Stimulated activated naive CD4-positive, alpha-beta T cell treated with Interleukin-2 at 50 U/mL for 16 hours (primary cell): ENCODE data around the gene KIAA1755.

Source experiments
- DNase-seq: peaks from one replicate; lab custom pipeline; 2025; lab: John Stamatoyannopoulos, UW

Gene KIAA1755

GRCh38 chr20:38260378-38261053 is at the start of gene KIAA1755:
KIAA1755 (minus strand) TSS chr20:38260735; CDS start chr20:38260500, 235 bp downstream.
- DNase-seq = no peak

GRCh38 chr20:38308447-38308846 is 47.9 kb upstream of the KIAA1755 start:
- DNase-seq = no peak

GRCh38 chr20:38308047-38308438 is 47.5 kb upstream of the KIAA1755 start:
- DNase-seq = no peak

GRCh38 chr20:38307371-38308046 is 47.0 kb upstream of the KIAA1755 start:
- DNase-seq = no peak

GRCh38 chr20:38306379-38306778 is 45.8 kb upstream of the KIAA1755 start:
- DNase-seq = no peak

- no peak for DNase-seq
Observed at GRCh38 chr20:38305541-38305940, 45.0 kb upstream of the KIAA1755 start.

- no peak for DNase-seq
Observed at GRCh38 chr20:38304845-38305447, 44.4 kb upstream of the KIAA1755 start.

GRCh38 chr20:38303908-38304379 is 43.4 kb upstream of the KIAA1755 start, which contains the start of gene BPI:
BPI (plus strand) TSS chr20:38304156; CDS start chr20:38304224, 68 bp downstream.
- DNase-seq = no peak

GRCh38 chr20:38302786-38303185 is 42.3 kb upstream of the KIAA1755 start:
- no peak for DNase-seq

- no peak for DNase-seq
Observed at GRCh38 chr20:38301309-38301708, 40.8 kb upstream of the KIAA1755 start.

- no peak for DNase-seq
Observed at GRCh38 chr20:38300438-38300837, 39.9 kb upstream of the KIAA1755 start.

GRCh38 chr20:38299963-38300362 is 39.4 kb upstream of the KIAA1755 start:
- no peak for DNase-seq

GRCh38 chr20:38298768-38299288 is 38.3 kb upstream of the KIAA1755 start:
- no peak for DNase-seq

GRCh38 chr20:38297916-38298674 is 37.6 kb upstream of the KIAA1755 start:
- DNase-seq = no peak

GRCh38 chr20:38296433-38296832 is 35.9 kb upstream of the KIAA1755 start:
- DNase-seq = no peak

- DNase-seq = no peak
Observed at GRCh38 chr20:38295811-38296210, 35.3 kb upstream of the KIAA1755 start.

GRCh38 chr20:38294076-38294591 is 33.6 kb upstream of the KIAA1755 start:
- DNase-seq = no peak

GRCh38 chr20:38293491-38294065 is 33.0 kb upstream of the KIAA1755 start:
- DNase-seq = no peak

- DNase-seq = no peak
Observed at GRCh38 chr20:38291966-38292365, 31.4 kb upstream of the KIAA1755 start.

- no peak for DNase-seq
Observed at GRCh38 chr20:38290829-38291814, 30.6 kb upstream of the KIAA1755 start.
